Stimulated activated CD4-positive, alpha-beta T cell treated with anti-CD3 and anti-CD28 coated beads, Interleukin-4, amount 100 ng/mL, for 48 hours (primary cell): ENCODE measurements around the gene C4B.
"Not testable (repeated sequence)": the region's sequence is repeated elsewhere in the genome, so short reads cannot be mapped to it uniquely, and the experiment has no call there.

Experiments used
- DNase-seq, 2 donors: peaks; one replicate each; pipeline ENCODE4 v3.0.0-alpha.2; 2020; ENCODE audit warnings: low read depth in 2 of 2

C4B gene

GRCh38 chr6:32035283-32036013, 20.9 kb downstream of the C4B start:
- DNase-seq: not testable (repeated sequence)

DNA sequence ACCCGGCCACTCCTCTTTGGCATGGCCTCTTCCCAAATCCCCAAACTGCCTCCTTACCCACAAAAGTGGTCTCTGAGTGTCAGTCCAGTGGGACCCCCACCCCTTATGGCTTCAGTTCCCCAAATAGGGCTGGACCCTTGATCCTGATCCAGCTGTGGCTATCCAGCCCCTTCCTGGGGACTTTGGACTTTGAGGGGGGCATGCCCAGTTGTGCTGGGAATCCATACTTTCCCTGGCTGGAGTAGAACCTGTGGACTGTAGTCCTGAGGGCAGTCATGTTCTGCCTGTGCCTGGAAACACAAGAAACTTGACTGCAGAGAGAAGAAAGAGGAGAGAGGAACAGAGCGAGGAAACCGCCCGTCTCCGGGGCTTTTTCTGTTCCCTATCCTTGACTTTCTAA, 22.5 kb downstream of the C4B start:
- DNase-seq: not testable (repeated sequence)

DNA sequence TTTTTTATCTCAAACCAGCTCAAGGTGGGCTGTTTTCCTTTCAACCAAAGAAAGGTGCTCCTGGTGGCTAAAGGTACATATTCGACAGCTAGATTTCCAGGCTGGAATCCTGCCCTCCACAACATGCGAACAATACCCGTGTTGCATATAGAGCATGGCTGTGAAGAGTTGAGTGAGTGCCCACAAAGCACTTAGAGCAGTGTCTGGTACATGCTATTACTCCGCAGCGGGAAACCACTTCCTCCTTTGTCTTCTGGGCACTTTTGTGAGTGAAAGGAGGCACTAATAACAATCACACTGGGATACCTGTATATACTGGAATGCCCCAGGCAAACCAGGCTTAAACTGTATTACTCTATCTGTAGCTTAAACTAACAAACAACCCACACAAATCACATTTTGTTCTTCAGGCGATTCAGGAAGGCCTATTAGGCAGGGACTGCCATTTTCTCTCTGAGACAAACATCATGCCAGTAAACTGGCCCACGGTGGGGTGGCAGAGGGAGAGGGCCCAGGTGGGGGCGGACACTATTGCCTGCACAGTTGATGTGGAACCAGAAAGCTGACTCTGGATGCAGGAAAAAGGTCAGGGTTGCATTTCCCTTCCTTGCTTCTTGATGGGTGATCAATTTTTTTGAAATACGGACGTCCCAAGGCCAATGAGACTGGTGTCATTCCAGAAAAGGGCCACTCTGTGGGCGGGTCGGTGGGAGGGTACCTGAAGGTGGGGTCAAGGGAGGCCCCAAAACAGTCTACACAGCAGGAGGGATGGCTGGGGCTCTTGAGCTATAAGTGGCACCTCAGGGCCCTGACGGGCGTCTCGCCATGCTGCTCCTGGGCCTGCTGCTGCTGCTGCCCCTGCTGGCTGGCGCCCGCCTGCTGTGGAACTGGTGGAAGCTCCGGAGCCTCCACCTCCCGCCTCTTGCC, 23.3 kb downstream of the C4B start, which contains the start of gene CYP21A2:
CYP21A2 (plus strand) TSS at position 818 of the 927 bp plus-strand sequence; CDS start at position 826, 8 bp downstream.
- not testable (repeated sequence) for DNase-seq

DNA sequence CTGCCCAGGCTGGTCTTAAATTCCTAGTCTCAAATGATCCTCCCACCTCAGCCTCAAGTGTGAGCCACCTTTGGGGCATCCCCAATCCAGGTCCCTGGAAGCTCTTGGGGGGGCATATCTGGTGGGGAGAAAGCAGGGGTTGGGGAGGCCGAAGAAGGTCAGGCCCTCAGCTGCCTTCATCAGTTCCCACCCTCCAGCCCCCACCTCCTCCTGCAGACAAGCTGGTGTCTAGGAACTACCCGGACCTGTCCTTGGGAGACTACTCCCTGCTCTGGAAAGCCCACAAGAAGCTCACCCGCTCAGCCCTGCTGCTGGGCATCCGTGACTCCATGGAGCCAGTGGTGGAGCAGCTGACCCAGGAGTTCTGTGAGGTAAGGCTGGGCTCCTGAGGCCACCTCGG, 24.3 kb downstream of the C4B start:
- not testable (repeated sequence) for DNase-seq

DNA sequence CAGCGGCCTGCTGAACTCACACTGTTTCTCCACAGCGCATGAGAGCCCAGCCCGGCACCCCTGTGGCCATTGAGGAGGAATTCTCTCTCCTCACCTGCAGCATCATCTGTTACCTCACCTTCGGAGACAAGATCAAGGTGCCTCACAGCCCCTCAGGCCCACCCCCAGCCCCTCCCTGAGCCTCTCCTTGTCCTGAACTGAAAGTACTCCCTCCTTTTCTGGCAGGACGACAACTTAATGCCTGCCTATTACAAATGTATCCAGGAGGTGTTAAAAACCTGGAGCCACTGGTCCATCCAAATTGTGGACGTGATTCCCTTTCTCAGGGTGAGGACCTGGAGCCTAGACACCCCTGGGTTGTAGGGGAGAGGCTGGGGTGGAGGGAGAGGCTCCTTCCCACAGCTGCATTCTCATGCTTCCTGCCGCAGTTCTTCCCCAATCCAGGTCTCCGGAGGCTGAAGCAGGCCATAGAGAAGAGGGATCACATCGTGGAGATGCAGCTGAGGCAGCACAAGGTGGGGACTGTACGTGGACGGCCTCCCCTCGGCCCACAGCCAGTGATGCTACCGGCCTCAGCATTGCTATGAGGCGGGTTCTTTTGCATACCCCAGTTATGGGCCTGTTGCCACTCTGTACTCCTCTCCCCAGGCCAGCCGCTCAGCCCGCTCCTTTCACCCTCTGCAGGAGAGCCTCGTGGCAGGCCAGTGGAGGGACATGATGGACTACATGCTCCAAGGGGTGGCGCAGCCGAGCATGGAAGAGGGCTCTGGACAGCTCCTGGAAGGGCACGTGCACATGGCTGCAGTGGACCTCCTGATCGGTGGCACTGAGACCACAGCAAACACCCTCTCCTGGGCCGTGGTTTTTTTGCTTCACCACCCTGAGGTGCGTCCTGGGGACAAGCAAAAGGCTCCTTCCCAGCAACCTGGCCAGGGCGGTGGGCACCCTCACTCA, 25.0 kb downstream of the C4B start:
- not testable (repeated sequence) for DNase-seq

GRCh38 chr6:32040299-32041049, 25.9 kb downstream of the C4B start:
- DNase-seq: not testable (repeated sequence)

DNA sequence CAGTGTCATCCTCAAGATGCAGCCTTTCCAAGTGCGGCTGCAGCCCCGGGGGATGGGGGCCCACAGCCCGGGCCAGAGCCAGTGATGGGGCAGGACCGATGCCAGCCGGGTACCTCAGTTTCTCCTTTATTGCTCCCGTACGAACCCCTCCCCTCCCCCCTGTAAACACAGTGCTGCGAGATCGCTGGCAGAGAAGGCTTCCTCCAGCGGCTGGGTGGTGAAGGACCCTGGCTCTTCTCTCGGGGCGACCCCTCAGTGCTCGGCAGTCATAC, 26.4 kb downstream of the C4B start:
- not testable (repeated sequence) for DNase-seq

DNA sequence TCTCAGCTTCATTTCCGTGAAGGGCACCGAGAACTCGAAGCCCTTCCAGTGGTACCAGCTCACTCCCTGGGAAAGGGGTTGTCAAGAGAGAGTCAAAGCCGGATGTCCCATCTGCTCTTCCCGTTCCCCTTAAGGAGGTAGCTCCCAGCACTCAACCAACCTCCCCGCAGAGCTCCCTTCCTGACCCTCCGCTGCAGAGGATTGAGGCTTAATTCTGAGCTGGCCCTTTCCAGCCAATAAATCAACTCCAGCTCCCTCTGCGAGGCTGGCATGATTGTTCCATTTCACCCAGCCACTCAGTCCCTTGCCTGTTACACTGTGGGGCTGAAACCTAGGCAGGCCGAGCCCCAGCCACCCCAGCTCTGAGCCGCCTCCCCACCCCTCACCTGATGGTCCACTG, 26.8 kb downstream of the C4B start:
- DNase-seq: not testable (repeated sequence)

- DNase-seq: not testable (repeated sequence)
These were observed 27.7 kb downstream of the C4B start for GRCh38 chr6:32042276-32042675.

DNA sequence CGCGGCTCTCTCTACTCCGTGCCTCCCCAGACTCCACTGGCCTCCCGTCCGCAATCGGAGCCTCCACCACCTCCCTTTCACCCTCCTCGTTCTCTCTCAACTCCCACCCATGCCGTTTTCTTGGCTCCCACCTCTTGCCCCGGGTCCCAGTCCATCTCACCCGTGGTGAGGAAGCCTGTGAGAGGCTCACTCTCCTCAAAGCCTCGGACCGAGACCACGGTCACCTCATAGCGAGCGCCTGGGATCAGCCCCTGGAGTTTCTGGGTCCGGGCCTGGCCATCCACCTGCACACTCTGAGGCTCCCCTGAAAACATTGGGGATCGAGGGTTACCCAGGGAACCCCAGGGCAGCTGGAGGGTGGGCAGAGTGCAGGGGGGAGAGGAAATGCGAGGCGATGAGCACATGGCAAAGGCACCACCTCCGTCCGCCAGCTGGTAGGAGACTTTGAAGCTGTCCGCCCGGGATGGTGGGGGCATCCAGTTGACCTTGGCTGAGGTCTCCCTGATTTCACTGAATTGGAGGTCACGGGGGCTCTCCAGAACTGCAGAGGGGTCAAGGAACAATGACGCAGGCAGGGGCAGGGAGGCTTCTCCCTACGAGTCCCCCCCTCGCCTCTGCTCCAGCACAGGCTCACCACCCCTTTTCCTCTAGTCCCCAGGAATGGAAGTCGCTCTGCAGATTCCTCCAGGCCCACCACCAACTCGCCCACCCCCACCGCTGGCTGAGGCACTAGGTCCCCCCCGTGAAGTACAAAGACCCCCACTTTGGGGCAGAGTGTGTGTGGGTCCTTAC, 29.2 kb downstream of the C4B start:
- DNase-seq: not testable (repeated sequence)

DNA sequence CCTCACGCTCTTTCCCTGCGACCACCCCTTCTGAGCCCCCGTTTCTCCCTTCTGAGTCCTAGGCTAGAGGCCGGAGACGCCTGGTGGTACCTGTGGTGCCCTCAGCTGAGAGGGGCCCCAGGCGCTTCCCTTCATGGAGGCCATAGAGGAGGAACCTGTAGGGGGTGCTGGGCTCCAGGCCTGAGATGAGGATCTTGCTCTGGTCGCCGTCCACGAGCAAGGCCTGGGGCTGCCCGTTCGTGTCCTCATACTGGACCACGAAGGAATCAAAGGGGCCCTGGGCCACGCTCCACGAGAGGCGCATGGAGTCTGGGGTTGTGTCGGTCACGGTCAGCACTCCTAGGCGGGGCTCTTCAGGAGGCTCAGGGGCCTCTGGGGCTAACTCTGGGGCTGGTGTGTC, 30.3 kb downstream of the C4B start:
- not testable (repeated sequence) for DNase-seq

GRCh38 chr6:32045811-32046449, 31.3 kb downstream of the C4B start:
- no peak for DNase-seq

GRCh38 chr6:32046450-32047083, 32.0 kb downstream of the C4B start:
- no peak for DNase-seq

GRCh38 chr6:32047084-32047478, 32.5 kb downstream of the C4B start:
- no peak for DNase-seq

DNA sequence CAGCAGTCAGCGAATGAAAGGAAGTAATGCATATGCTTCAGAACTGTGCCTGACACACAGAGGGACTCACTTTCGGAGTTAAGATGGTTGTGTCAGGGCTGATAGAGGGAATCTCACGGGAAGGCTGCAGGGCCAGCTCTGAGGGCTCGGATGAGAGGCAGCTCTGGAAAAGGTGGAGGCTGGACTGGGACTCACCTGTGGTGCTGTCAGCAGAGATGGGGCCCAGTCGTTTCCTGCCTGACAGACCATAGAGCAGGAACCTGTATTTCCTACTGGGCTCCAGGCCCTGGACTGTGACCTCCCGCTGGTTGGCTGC, 32.9 kb downstream of the C4B start:
- DNase-seq: no peak

- peak; percentile 52 to 70 for DNase-seq
These were observed 33.5 kb downstream of the C4B start for GRCh38 chr6:32047855-32048766.

DNA sequence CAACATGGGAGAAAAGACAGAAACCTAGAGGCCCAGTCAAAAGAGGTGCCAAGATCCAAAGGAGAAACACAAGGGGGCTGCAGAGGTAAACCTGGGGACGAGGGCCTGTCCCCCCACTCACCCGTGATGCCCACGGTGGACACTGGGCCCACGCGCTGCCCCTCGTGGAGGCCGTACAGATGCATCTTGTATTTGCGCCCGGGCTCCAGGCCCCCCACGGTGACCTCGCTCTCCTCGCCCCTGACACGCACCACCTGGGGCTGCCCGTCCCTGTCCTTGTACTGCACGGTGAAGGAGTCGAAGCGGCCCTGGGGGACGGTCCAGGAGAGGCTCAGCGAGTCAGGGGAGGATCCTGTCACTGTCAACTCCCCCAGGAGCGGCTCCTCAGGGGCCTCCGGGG, 34.6 kb downstream of the C4B start:
- DNase-seq: not testable (repeated sequence)

DNA sequence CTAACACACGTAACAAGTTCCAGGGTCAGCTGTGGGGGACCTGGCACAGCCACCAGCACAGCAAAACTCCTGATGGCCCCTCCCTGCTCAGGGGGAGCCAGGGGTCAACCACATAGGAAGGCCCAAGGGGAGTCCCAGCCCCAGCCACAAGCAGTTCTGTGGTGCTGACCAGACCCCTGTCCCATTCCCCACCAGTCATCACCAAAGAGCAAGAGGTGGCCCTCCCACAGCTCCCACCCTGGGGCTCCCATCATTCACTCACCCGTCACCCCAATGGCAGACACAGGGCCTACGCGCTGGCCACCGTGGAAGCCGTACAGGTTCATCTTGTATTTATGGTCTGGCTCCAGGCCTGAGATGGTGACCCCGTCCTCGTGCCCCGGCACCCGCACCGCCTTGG, 35.1 kb downstream of the C4B start:
- DNase-seq: not testable (repeated sequence)
